Memory B cell (primary cell): ENCODE data around the gene ELP6.
"Not testable (repeated sequence)": the region's sequence is repeated elsewhere in the genome, so short reads cannot be mapped to it uniquely, and the experiment has no call there.

Experiments
- ATAC-seq: fragments of 150-1000 bp; cut with Tn5 transposase; 2 replicates; pipeline ENCODE4 v1.10.0; 2021; ENCODE audit warnings: low read depth, mild to moderate bottlenecking, moderate library complexity
- DNase-seq, 2 donors: peaks; one replicate each; pipeline ENCODE4 v3.0.0; 2022; ENCODE audit warnings: low spot score in 2 of 2
- H3K27ac Mint-ChIP-seq: one replicate; pipeline ENCODE4 v1.8.0; 2022; ENCODE audit warnings: mild to moderate bottlenecking, moderate library complexity, mixed read lengths
- H3K27me3 Mint-ChIP-seq: one replicate; pipeline ENCODE4 v1.8.0; 2022; ENCODE audit warnings: mixed read lengths
- H3K36me3 Mint-ChIP-seq: one replicate; pipeline ENCODE4 v1.8.0; 2022; ENCODE audit warnings: mild to moderate bottlenecking, mixed read lengths
- H3K4me1 Mint-ChIP-seq: one replicate; pipeline ENCODE4 v1.8.0; 2022; ENCODE audit warnings: mixed read lengths
- H3K4me3 Mint-ChIP-seq: one replicate; pipeline ENCODE4 v1.8.0; 2022; ENCODE audit warnings: mild to moderate bottlenecking, moderate library complexity, mixed read lengths
- H3K9me3 Mint-ChIP-seq: one replicate; pipeline ENCODE4 v1.8.0; 2022; ENCODE audit warnings: mixed read lengths

Gene ELP6

DNA sequence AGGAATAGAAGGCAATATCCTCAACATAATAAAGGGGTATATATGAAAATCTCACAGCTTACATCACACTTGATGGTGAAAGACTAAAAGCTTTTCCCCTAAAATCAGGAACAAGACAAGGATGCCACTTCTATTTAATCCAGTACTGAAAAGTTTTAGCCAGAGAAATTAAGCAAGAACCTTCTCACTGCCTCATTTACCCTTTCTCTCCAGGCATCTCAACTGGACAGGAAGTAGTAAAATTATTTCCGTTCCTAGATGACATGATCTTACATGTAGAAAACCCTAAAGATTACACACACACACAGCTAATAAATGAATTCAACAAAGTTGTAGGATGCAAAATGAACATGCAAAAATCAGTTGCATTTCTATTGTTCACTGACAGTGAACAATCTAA, 48.9 kb downstream of the ELP6 start:
- peaks cover under 1% of the 10 kb centered on the region for H3K9me3 Mint-ChIP-seq
- no peaks in the 10 kb centered on the region for H3K27me3 Mint-ChIP-seq
- DNase-seq (no peak), ATAC-seq (no peak)
- H3K27ac Mint-ChIP-seq: no peak overlapping the region
- H3K4me1 Mint-ChIP-seq: peaks cover 16% of the 10 kb centered on the region
- no peak overlapping the region for H3K4me3 Mint-ChIP-seq
- H3K36me3 Mint-ChIP-seq: peaks cover 24% of the 10 kb centered on the region

- H3K9me3 Mint-ChIP-seq, H3K36me3 Mint-ChIP-seq, H3K27ac Mint-ChIP-seq, DNase-seq, H3K4me3 Mint-ChIP-seq, ATAC-seq, H3K27me3 Mint-ChIP-seq: not testable (repeated sequence)
- peaks cover 21% of the 10 kb centered on the region for H3K4me1 Mint-ChIP-seq
Measured at GRCh38 chr3:47459534-47460085, 53.9 kb downstream of the ELP6 start.

- Mint-ChIP-seq H3K36me3 (peaks cover 12% of the 10 kb centered on the region), H3K27ac (no peak overlapping the region), H3K4me1 (peaks cover 16% of the 10 kb centered on the region), H3K9me3 (peaks cover 4% of the 10 kb centered on the region), H3K4me3 (no peak overlapping the region), H3K27me3 (no peaks in the 10 kb centered on the region)
- ATAC-seq: no peak
- no peak for DNase-seq
Measured at GRCh38 chr3:47456984-47457383, 56.5 kb downstream of the ELP6 start.

DNA sequence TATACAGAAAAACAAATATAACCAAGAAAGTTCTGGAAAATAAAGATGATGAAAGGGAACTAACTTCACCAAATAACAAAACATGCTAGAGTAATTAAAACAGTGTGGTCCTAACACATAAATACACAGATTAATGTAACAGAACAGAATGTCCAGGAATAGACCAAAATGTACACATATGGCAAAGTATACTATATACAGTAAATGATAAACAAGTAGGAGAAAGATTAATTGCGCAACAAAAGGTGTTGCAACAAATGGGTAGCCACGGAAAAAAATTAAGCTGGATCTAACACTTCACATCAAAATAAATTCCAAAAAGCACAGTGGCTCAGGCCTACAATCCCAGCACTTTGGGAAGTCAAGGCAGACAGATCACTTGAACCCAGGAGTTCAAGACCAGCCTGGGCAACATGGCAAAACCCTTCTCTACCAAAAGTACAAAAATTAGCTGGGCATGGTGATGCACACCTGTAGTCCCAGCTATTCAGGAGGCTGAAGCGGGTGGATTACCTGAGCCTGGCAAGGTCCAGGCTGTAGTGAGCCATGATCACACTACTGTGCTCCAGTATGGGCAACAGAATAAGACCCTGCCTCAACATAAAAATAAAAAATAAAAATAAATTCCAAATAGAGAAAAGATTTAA, 57.6 kb downstream of the ELP6 start:
- no peak overlapping the region for H3K27ac Mint-ChIP-seq
- H3K36me3 Mint-ChIP-seq: peaks cover 12% of the 10 kb centered on the region
- no peak overlapping the region for H3K4me3 Mint-ChIP-seq
- DNase-seq: no peak
- ATAC-seq: no peak
- H3K27me3 Mint-ChIP-seq: no peaks in the 10 kb centered on the region
- peaks cover 18% of the 10 kb centered on the region for H3K4me1 Mint-ChIP-seq
- peaks cover 4% of the 10 kb centered on the region for H3K9me3 Mint-ChIP-seq

DNA sequence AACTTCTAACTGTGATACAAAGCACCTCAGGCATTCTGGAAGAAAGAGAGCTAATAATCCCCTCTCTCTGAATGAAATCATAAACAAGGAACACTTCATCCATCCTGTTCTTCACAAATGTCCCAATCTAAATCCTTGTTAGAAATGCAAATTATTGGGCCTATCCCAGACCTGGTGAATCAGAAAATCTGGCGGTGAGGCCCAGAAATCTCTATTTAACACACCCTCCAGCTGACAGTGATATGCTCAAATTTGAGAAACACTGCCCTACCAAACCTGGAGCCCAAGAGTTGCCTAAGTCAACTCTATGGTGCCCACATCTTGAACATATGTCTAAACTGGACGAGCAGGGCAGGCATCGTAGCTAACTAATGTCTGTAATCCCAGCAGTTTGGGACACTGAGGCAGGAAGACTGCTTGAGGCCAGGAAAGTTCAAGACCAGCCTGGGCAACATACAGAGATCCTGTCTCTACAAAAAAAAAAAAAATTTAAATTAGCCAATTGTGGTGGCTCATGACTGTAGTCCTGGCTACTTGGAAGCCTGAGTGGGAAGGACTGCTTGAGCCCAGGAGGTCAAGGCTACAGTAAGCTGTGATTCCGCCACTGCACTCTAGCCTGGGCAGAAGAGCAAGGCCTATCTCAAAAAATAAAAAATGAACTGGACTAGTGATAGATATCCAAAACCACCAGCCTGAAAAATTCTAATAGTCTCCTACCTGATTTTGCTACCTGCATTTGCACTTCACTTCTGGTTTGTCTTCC, 60.9 kb downstream of the ELP6 start:
- Mint-ChIP-seq H3K4me3 (no peak overlapping the region), H3K4me1 (peaks cover 18% of the 10 kb centered on the region), H3K27ac (no peak overlapping the region), H3K36me3 (peaks cover 8% of the 10 kb centered on the region), H3K9me3 (peaks cover 2% of the 10 kb centered on the region), H3K27me3 (no peaks in the 10 kb centered on the region)
- no peak for DNase-seq
- ATAC-seq: no peak
